Left ventricle myocardium inferior (tissue), 1 donor: ENCODE data around the gene RPP25L. TPM values are rescaled to one million over a fixed set of nuclear protein-coding genes. Genes with fewer than 3 reads are reported as not detected.

Experiments
- DNase-seq: peaks from one replicate; pipeline ENCODE4 v3.0.0-alpha.2; 2020
- H3K27ac ChIP-seq: fragments of 200-600 bp; replicated peaks from 2 replicates; pipeline ENCODE4 v1.8.0; 2021
- H3K27me3 ChIP-seq: fragments of 200-600 bp; 2 replicates; pipeline ENCODE4 v1.8.0; 2021; ENCODE audit warnings: low read depth
- H3K36me3 ChIP-seq: fragments of 200-600 bp; 2 replicates; pipeline ENCODE4 v1.8.0; 2021
- H3K4me1 ChIP-seq: fragments of 200-600 bp; 2 replicates; pipeline ENCODE4 v1.8.0; 2021
- H3K4me3 ChIP-seq: fragments of 200-600 bp; 2 replicates; pipeline ENCODE4 v1.8.0; 2021; ENCODE audit warnings: mild to moderate bottlenecking, moderate library complexity
- H3K9me3 ChIP-seq: fragments of 200-600 bp; replicated peaks from 2 replicates; pipeline ENCODE4 v1.8.0; 2021
- intact Hi-C: fragments of 100-400 bp; cut with micrococcal nuclease; formaldehyde crosslinking; loops from one replicate; pipeline ENCODE4 v1.11.0; 2022
- total RNA-seq: library from RNA; stranded (reverse); fragmentation: NEBNext Ultra II Directional; extraction: Animal tissue kit (Norgen Biotek cat#: 25700); gene quantifications from one replicate; pipeline ENCODE4 v1.2.1, GENCODE V29; 2021
- TF ChIP-seq, protein P1 (sequence below): fragments of 200-600 bp; IDR thresholded peaks from 2 replicates; pipeline ENCODE4 v1.8.0; 2021; ENCODE audit warnings: antibody characterized with exemption, mild to moderate bottlenecking, borderline replicate concordance
- donor health status: DM: no; HTN: yes; CAD: no; lungs with severe emphysema.

The RPP25L gene
- total RNA-seq, 1 donor from 2014 or later: 42.8 TPM

DNA sequence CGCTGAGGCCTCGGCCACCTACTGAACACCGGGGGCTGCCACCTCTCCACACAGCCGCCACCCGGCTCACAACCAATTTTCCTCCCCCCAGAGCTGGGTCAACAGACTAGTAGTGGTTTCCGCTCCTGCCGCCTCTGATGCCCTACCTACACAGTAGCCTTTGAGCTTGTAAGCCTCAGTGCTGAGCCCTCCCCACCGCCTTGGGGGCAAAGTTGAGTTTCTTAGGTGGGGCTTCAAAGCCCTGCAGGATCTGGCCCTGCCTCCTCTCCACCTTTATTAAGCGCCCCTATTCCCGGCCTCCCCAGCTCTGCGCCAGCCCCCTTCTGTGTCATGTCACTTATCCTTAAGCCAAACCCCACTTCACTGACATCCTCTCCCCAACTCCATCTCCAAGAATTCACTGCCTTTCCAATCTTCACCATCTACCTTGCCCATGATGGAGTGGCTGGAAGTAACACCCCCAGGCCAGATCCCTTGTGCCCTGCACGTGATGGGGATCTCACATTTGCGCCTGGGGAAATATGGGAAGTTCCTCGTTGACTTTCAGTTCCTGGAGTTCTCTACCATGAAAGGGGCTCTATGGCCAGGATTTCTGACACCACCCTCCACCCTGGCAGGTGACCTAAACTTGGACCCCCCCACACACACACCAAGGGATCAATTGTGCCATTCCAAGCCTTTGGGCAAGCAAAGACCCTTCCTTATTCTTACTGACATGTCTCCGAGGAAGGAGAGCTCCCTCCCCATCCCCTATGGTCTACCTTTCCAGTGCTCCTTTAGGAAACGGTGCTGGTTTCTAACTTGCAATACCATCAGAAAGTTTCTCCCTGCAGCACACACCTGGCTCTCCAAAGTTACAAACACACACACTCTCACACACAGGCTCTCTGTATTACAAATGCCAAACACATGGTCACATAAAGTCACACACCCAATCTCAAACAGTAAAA lies 19.7 kb downstream of the RPP25L start:
- H3K27ac ChIP-seq: peak overlapping the region; percentile 70
- H3K4me1 ChIP-seq: peaks cover 59% of the 10 kb centered on the region
- TF ChIP-seq, protein P1, sequence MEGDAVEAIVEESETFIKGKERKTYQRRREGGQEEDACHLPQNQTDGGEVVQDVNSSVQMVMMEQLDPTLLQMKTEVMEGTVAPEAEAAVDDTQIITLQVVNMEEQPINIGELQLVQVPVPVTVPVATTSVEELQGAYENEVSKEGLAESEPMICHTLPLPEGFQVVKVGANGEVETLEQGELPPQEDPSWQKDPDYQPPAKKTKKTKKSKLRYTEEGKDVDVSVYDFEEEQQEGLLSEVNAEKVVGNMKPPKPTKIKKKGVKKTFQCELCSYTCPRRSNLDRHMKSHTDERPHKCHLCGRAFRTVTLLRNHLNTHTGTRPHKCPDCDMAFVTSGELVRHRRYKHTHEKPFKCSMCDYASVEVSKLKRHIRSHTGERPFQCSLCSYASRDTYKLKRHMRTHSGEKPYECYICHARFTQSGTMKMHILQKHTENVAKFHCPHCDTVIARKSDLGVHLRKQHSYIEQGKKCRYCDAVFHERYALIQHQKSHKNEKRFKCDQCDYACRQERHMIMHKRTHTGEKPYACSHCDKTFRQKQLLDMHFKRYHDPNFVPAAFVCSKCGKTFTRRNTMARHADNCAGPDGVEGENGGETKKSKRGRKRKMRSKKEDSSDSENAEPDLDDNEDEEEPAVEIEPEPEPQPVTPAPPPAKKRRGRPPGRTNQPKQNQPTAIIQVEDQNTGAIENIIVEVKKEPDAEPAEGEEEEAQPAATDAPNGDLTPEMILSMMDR: no peak
- peak overlapping the region; percentile 68 for H3K4me3 ChIP-seq
- no peaks in the 10 kb centered on the region for H3K36me3 ChIP-seq
- intact Hi-C loops: loop anchor here (5.0 kb wide), 1 partner anchor 45 kb away; no protein-coding TSS in a partner anchor
- no peak for DNase-seq
- H3K9me3 ChIP-seq: no peaks in the 10 kb centered on the region
- H3K27me3 ChIP-seq: peaks cover 63% of the 10 kb centered on the region

DNA sequence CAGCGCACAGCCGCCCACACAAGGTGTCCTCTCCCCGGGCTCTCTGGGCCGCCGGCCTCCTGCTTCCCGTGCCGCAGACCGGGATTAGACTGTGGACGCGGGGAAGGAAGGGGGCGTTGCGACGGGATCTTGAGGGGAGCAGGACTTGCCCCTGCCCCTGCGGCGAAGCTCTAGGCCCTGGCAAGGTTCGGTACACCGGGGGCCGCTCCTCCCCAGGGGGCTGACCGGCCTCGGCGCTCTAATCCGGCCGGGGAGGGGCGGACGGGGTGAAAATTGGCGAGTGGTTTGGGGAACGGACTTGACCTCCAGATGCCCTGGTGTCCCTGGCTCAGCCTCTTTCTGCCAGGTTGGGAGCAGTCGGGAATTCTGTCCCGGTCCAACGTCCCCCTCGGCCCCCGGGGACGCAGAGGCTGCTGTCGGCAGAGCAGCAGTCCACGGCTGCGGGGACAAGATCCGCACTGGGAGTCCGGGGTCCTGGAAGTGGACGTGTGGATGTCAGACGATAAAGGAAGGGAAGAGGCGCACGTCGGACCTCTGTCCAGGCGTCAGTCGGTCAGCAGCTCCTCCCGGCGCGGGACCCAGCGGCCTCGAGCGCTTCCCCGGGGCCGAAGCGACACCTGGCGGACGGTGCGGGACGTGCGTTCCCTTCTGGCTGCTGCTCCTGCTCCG lies 20.5 kb downstream of the RPP25L start:
- Histone ChIP-seq H3K27me3 (peaks cover 71% of the 10 kb centered on the region), H3K9me3 (no peaks in the 10 kb centered on the region), H3K27ac (peak overlapping the region; percentile 37), H3K4me3 (peak overlapping the region; percentile 68), H3K36me3 (no peaks in the 10 kb centered on the region), H3K4me1 (peaks cover 59% of the 10 kb centered on the region)
- DNase-seq: peak; percentile 88
- intact Hi-C loops: loop anchor here (5.0 kb wide), 1 partner anchor 44 kb away; no protein-coding TSS in a partner anchor
- TF ChIP-seq, protein P1: peak; percentile 92

DNA sequence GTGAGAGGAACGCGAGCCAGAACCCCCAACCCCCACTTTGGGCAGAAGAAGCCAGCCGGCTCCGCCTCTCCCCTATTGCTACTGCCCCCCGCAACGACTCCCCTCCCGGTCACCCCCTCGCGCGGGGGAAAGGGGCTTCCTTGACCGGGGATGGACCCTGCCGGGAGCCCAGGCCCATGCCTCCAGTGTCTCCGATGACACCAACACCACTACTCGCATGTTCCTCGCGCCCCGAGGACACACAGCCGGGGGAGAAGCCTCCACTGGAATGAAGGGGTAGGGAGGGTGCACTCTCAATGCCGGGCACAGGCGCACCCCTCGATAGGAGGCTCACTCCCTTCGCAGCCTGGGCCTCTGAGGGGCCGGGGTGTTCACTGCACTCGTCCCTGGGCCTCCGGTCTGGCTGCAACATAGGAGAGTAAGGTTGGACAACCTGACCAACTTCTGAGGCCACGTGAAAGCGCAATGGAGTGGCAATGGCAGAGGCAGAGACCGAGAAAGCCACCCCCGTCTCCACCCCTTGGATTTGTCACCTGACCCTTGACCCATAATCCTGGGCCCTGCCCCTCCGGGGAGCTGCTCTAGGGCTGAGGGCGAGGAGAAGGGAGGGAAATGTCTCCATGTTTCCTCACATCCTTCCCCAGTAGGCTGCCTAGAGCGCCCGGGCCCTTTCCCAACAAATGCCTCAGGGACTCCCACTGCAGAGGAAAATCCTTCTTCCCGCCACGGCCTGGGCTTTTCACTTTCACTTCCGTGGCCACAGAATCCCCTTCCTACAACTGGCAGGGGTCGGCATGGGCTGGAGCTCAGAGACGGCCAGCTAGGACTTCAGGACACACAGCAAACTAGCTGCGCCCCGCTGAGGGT lies 21.3 kb downstream of the RPP25L start:
- H3K36me3 ChIP-seq: no peaks in the 10 kb centered on the region
- peak overlapping the region; percentile 68 for H3K4me3 ChIP-seq
- H3K4me1 ChIP-seq: peaks cover 59% of the 10 kb centered on the region
- intact Hi-C loops: loop anchor here (5.0 kb wide), 1 partner anchor 43 kb away; no protein-coding TSS in a partner anchor
- TF ChIP-seq, protein P1: no peak
- peak overlapping the region; percentile 37 for H3K27ac ChIP-seq
- no peaks in the 10 kb centered on the region for H3K9me3 ChIP-seq
- DNase-seq: no peak
- peaks cover 76% of the 10 kb centered on the region for H3K27me3 ChIP-seq

DNA sequence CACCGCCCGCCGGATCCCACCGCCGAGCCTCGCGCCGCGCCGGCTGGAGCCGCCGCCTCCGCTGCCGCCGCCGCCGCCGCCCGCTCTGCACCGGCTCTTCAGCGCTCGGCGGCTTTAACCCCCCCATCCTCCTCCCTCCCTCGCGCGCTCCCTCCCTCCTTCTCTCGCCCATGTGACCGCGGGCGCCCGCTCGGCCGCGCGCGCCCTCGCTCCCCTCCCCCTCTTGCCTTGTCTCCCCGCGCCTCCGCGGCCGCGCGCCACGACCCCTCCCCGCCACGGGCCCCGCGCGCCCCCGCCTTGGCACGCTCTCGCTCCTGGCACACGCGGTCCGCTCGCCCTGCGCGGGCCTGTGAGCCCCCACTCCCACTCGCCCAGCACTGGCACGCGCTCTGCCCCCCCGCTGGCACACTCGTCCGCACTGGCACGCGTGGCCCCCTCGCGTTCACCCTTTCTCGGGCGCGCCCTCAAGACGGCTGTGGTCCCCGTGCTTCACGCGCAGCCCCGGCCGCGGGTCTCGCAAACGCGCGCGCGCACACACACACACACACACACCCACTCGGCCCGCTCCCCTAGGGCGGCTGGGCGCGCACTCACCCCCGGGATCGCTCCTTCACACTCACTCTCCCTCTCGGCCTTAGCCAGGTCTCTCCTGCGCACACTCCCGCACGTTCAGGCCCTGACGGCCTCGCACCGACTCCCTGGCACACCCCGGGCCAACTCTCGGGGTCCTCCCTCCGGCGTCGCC lies 22.1 kb downstream of the RPP25L start, which contains the start of gene CNTFR:
Gene CNTFR (minus strand): TSS at position 89 of the 745 bp plus-strand sequence. CDS start 20,743 bp downstream, outside the sequence.
- no peaks in the 10 kb centered on the region for H3K9me3 ChIP-seq
- peaks cover 83% of the 10 kb centered on the region for H3K27me3 ChIP-seq
- TF ChIP-seq, protein P1: no peak
- no peaks in the 10 kb centered on the region for H3K36me3 ChIP-seq
- peak within 1 kb of the TSS; percentile 37 for H3K27ac ChIP-seq
- H3K4me1 ChIP-seq: peaks cover 59% of the 10 kb centered on the region
- peak; percentile 47 for DNase-seq
- intact Hi-C loops: loop anchor here (5.0 kb wide), 1 partner anchor 43 kb away; no protein-coding TSS in a partner anchor
- peak within 1 kb of the TSS; percentile 68 for H3K4me3 ChIP-seq
